Mucosa of rectum (tissue), 2 donors: ENCODE data around the gene APBB2.

Source experiments
- H3K27ac ChIP-seq, 2 donors: one replicate each; pipeline ENCODE4 v1.7.0; 2013; ENCODE audit warnings: inconsistent platforms in 2 of 2, low read depth in 2 of 2, low read length in 2 of 2
- H3K27me3 ChIP-seq, 2 donors: one replicate each; pipeline ENCODE4 v1.7.0; 2013; ENCODE audit warnings: low read length in 2 of 2; ENCODE audit not compliant: control insufficient read depth in 2 of 2, insufficient read depth in 2 of 2
- H3K36me3 ChIP-seq, 2 donors: one replicate each; pipeline ENCODE4 v1.7.0; 2013; ENCODE audit warnings: low read length in 2 of 2; ENCODE audit not compliant: control insufficient read depth in 2 of 2, insufficient read depth in 2 of 2
- H3K4me1 ChIP-seq, 2 donors: one replicate each; pipeline ENCODE4 v1.7.0; 2013; ENCODE audit warnings: low read length in 2 of 2, mild to moderate bottlenecking in 1 of 2; ENCODE audit not compliant: control insufficient read depth in 2 of 2, insufficient read depth in 2 of 2
- H3K4me3 ChIP-seq, 2 donors: one replicate each; pipeline ENCODE4 v1.7.0; 2013; ENCODE audit warnings: low read length in 2 of 2
- H3K9ac ChIP-seq, 2 donors: one replicate each; pipeline ENCODE4 v1.7.0; 2013; ENCODE audit warnings: low read length in 2 of 2, low read depth in 1 of 2, mild to moderate bottlenecking in 1 of 2
- H3K9me3 ChIP-seq, 2 donors: one replicate each; pipeline ENCODE4 v1.7.0; 2013; ENCODE audit warnings: low read length in 2 of 2; ENCODE audit not compliant: control insufficient read depth in 2 of 2
- donor health status: healthy.
- donor health status: Normal muscosa, but diverticular disease.

APBB2 gene

GRCh38 chr4:41132055-41132683 lies 82.2 kb downstream of the APBB2 start:
- Histone ChIP-seq H3K9ac (no peak overlapping the region), H3K9me3 (no peaks in the 10 kb centered on the region), H3K36me3 (no peaks in the 10 kb centered on the region), H3K27ac (no peak overlapping the region), H3K27me3 (no peaks in the 10 kb centered on the region), H3K4me3 (no peak overlapping the region), H3K4me1 (peaks cover 3 to 14% of the 10 kb centered on the region in 2 donors)

- H3K27me3 ChIP-seq = no peaks in the 10 kb centered on the region
- no peak overlapping the region for H3K4me3 ChIP-seq
- peaks cover 0 to 12% of the 10 kb centered on the region in 2 donors for H3K4me1 ChIP-seq
- no peak overlapping the region for H3K27ac ChIP-seq
- no peaks in the 10 kb centered on the region for H3K9me3 ChIP-seq
- no peak overlapping the region for H3K9ac ChIP-seq
- no peaks in the 10 kb centered on the region for H3K36me3 ChIP-seq
Observed at GRCh38 chr4:41129936-41130440, 84.4 kb downstream of the APBB2 start.

- no peak overlapping the region for H3K27ac ChIP-seq
Observed at GRCh38 chr4:41129128-41129754, 85.1 kb downstream of the APBB2 start.

GRCh38 chr4:41125558-41126311 lies 88.6 kb downstream of the APBB2 start:
- Histone ChIP-seq H3K27ac (no peak overlapping the region), H3K4me1 (peaks cover 0 to 4% of the 10 kb centered on the region in 2 donors), H3K4me3 (no peak overlapping the region), H3K9me3 (no peaks in the 10 kb centered on the region), H3K27me3 (no peaks in the 10 kb centered on the region), H3K9ac (no peak overlapping the region), H3K36me3 (no peaks in the 10 kb centered on the region)

More at GRCh38 chr4:41129128-41129754, 85.1 kb downstream of the APBB2 start:
- H3K36me3 ChIP-seq = no peaks in the 10 kb centered on the region
- H3K27me3 ChIP-seq = no peaks in the 10 kb centered on the region
- peaks cover 4 to 12% of the 10 kb centered on the region in 2 donors for H3K4me1 ChIP-seq
- H3K9ac ChIP-seq = no peak overlapping the region
- H3K4me3 ChIP-seq = no peak overlapping the region
- no peaks in the 10 kb centered on the region for H3K9me3 ChIP-seq

GRCh38 chr4:41124916-41125548 lies 89.3 kb downstream of the APBB2 start:
- H3K4me3 ChIP-seq = no peak overlapping the region
- H3K27me3 ChIP-seq = no peaks in the 10 kb centered on the region
- no peaks in the 10 kb centered on the region for H3K9me3 ChIP-seq
- no peaks in the 10 kb centered on the region for H3K36me3 ChIP-seq
- no peak overlapping the region for H3K9ac ChIP-seq
- H3K27ac ChIP-seq = no peak overlapping the region
- peaks cover 2 to 4% of the 10 kb centered on the region in 2 donors for H3K4me1 ChIP-seq

GRCh38 chr4:41122775-41123174 lies 91.6 kb downstream of the APBB2 start:
- Histone ChIP-seq H3K27ac (no peak overlapping the region), H3K9me3 (no peaks in the 10 kb centered on the region), H3K9ac (no peak overlapping the region), H3K4me1 (peaks cover 4 to 6% of the 10 kb centered on the region in 2 donors), H3K36me3 (no peaks in the 10 kb centered on the region), H3K27me3 (no peaks in the 10 kb centered on the region), H3K4me3 (no peak overlapping the region)

GRCh38 chr4:41122309-41122708 lies 92.0 kb downstream of the APBB2 start:
- Histone ChIP-seq H3K4me3 (no peak overlapping the region), H3K27ac (no peak overlapping the region), H3K9ac (no peak overlapping the region), H3K9me3 (no peaks in the 10 kb centered on the region), H3K4me1 (peaks cover 4 to 6% of the 10 kb centered on the region in 2 donors), H3K27me3 (no peaks in the 10 kb centered on the region), H3K36me3 (no peaks in the 10 kb centered on the region)

GRCh38 chr4:41121906-41122305 lies 92.4 kb downstream of the APBB2 start:
- H3K27me3 ChIP-seq = no peaks in the 10 kb centered on the region
- H3K4me1 ChIP-seq = peaks cover 4 to 6% of the 10 kb centered on the region in 2 donors
- H3K36me3 ChIP-seq = no peaks in the 10 kb centered on the region
- H3K9ac ChIP-seq = no peak overlapping the region
- no peak overlapping the region for H3K27ac ChIP-seq
- H3K4me3 ChIP-seq = no peak overlapping the region
- no peaks in the 10 kb centered on the region for H3K9me3 ChIP-seq

- no peak overlapping the region for H3K27ac ChIP-seq
- peaks cover 4 to 6% of the 10 kb centered on the region in 2 donors for H3K4me1 ChIP-seq
- no peak overlapping the region for H3K4me3 ChIP-seq
- H3K9ac ChIP-seq = no peak overlapping the region
- H3K36me3 ChIP-seq = no peaks in the 10 kb centered on the region
- no peaks in the 10 kb centered on the region for H3K9me3 ChIP-seq
- H3K27me3 ChIP-seq = no peaks in the 10 kb centered on the region
Observed at GRCh38 chr4:41120297-41121217, 93.8 kb downstream of the APBB2 start.
